HG03469 (cell line): ENCODE measurements around the gene GRWD1.

ENCODE experiments used
- ATAC-seq: cut with Tn5 transposase; IDR thresholded peaks from one replicate; pipeline ENCODE4 v1.9.1; 2021; ENCODE audit warnings: mild to moderate bottlenecking, moderate library complexity, moderate number of reproducible peaks; ENCODE audit not compliant: unreplicated experiment

Gene GRWD1

GRCh38 chr19:48421548-48421947, 24.2 kb upstream of the GRWD1 start:
- ATAC-seq: no peak

GRCh38 chr19:48424694-48425219, 21.0 kb upstream of the GRWD1 start:
- ATAC-seq: no peak

- no peak for ATAC-seq
Measured at GRCh38 chr19:48428670-48429069, 17.1 kb upstream of the GRWD1 start.

- ATAC-seq: no peak
Measured at GRCh38 chr19:48433337-48433736, 12.4 kb upstream of the GRWD1 start.

GRCh38 chr19:48436586-48436985, 9.2 kb upstream of the GRWD1 start:
- ATAC-seq: no peak

- ATAC-seq: no peak
Measured at GRCh38 chr19:48441360-48442050, 4.3 kb upstream of the GRWD1 start.

- ATAC-seq: no peak
Measured at GRCh38 chr19:48442116-48443035, 3.4 kb upstream of the GRWD1 start.

GRCh38 chr19:48443256-48443655, 2.5 kb upstream of the GRWD1 start:
- ATAC-seq: no peak

GRCh38 chr19:48443731-48444128, 2.1 kb upstream of the GRWD1 start:
- no peak for ATAC-seq

- ATAC-seq: no peak
Measured at GRCh38 chr19:48444129-48444935, 1.5 kb upstream of the GRWD1 start.

- no peak for ATAC-seq
Measured at GRCh38 chr19:48444936-48445200, 915 bp upstream of the GRWD1 start.

GRCh38 chr19:48445256-48445605, 552 bp upstream of the GRWD1 start:
- no peak for ATAC-seq

GRCh38 chr19:48446579-48446978, 796 bp downstream of the GRWD1 start:
- no peak for ATAC-seq

- ATAC-seq: no peak
Measured at GRCh38 chr19:48448563-48448962, 2.8 kb downstream of the GRWD1 start.

- ATAC-seq: no peak
Measured at GRCh38 chr19:48450441-48450840, 4.7 kb downstream of the GRWD1 start.

- ATAC-seq: no peak
Measured at GRCh38 chr19:48450863-48451262, 5.1 kb downstream of the GRWD1 start.

GRCh38 chr19:48451624-48452023, 5.8 kb downstream of the GRWD1 start:
- ATAC-seq: no peak

GRCh38 chr19:48452289-48453190, 6.8 kb downstream of the GRWD1 start:
- no peak for ATAC-seq

GRCh38 chr19:48454150-48454730, 8.5 kb downstream of the GRWD1 start:
- no peak for ATAC-seq
